GM19240 (cell line): ENCODE results near the gene FLYWCH2.
"Not testable (repeated sequence)": the region's sequence is repeated elsewhere in the genome, so short reads cannot be mapped to it uniquely, and the experiment has no call there.

Source experiments
- DNase-seq: peaks from one replicate; pipeline ENCODE4 v3.0.0; 2011; ENCODE audit warnings: low spot score; ENCODE audit not compliant: insufficient read length

Gene FLYWCH2

GRCh38 chr16:2881783-2882649 lies 999 bp upstream of the FLYWCH2 start:
- DNase-seq: no peak

GRCh38 chr16:2883458-2883908 lies 468 bp downstream of the FLYWCH2 start:
- DNase-seq: no peak

DNA sequence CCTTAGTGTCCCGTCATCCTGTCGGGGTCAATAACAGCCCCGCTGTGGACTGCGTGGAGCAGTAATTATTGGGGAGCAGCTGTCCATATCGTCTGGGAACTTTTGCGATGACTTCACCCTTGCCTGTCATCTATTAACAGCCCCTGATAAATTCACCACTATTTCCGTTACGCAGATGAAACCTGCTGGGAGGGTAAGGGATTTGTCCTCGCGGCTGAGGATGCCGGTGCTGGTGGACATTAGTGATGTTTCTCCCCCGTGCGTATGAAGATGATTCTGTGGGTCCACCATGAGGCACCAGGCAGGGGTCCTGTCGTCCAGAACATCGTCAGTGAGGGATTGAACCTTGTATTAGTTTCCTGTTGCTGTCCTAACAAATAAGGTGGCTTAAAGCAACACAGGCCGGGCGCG lies 1.0 kb downstream of the FLYWCH2 start:
- no peak for DNase-seq

GRCh38 chr16:2894231-2894630 lies 11.2 kb downstream of the FLYWCH2 start:
- DNase-seq: no peak

GRCh38 chr16:2895813-2896212 lies 12.8 kb downstream of the FLYWCH2 start:
- no peak for DNase-seq

DNA sequence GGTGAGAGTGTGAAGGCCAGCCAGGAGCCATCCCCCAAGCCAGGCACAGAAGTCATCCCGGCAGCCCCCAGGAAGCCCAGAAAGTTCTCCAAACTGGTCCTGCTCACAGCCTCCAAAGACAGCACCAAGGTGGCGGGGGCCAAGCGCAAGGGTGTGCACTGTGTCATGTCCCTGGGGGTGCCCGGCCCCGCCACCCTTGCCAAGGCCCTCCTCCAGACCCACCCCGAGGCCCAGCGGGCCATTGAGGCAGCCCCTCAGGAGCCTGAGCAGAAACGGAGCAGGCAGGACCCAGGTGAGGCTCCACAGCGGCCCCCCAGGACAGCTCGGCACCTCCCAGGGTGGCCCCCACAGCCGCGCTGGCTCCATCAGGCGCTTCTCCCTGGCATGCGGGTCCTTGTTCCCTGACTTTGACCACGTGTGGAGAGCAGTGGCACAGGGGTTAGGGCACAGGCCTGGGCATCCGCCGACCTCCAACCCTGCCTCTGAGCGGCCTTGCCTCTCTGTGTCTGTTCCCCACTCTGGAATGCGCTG lies 13.5 kb downstream of the FLYWCH2 start:
- DNase-seq: no peak

DNA sequence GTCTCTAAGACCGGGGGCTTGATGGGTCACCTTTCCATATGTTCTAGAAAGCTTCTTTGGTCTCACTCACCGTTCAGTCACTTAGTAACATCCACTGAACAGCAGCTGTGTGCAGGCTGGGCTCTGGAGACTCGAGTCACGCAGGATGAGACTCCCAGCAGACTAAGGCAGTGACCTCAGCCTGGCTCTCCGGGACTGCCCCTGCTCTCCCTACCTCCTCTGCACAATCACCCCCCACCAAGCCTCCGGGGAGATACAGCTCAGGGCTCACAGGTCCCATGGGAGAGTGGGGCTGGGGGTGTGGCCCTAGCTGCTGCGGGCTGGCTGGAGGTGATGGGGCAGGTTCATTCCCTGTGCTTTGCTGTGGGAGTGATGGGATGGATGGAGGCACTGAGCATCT lies 14.1 kb downstream of the FLYWCH2 start:
- no peak for DNase-seq

- no peak for DNase-seq
These were observed 16.0 kb downstream of the FLYWCH2 start for GRCh38 chr16:2898831-2899563.

GRCh38 chr16:2899564-2900072 lies 16.6 kb downstream of the FLYWCH2 start:
- DNase-seq: no peak

DNA sequence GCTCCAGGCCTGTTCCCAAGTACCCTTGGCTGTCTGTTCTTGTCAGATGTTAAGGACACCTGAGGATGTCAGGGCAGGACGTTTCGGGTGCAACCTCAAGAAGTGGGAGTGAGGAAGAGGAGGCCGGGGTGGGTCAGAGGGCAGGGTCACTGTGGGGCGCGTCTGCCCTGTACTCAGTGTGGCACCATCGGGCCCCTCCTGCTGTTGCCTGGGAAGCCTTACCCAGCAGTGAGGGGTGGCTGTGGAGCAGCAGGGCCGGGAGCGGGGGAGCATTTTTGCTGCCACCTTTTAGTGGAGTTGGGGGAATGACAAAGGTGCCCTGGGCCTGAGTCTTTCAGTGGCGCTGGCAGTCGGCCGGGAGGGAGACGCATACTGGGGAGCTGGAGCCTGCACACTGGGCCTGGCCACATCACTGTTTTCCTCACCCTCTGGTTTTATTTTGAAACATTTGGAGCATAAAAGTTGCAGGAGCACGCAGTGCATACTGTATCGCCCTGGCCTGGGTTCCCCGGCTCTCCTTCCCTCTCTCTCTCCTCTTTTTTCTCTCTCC lies 17.6 kb downstream of the FLYWCH2 start:
- no peak for DNase-seq

DNA sequence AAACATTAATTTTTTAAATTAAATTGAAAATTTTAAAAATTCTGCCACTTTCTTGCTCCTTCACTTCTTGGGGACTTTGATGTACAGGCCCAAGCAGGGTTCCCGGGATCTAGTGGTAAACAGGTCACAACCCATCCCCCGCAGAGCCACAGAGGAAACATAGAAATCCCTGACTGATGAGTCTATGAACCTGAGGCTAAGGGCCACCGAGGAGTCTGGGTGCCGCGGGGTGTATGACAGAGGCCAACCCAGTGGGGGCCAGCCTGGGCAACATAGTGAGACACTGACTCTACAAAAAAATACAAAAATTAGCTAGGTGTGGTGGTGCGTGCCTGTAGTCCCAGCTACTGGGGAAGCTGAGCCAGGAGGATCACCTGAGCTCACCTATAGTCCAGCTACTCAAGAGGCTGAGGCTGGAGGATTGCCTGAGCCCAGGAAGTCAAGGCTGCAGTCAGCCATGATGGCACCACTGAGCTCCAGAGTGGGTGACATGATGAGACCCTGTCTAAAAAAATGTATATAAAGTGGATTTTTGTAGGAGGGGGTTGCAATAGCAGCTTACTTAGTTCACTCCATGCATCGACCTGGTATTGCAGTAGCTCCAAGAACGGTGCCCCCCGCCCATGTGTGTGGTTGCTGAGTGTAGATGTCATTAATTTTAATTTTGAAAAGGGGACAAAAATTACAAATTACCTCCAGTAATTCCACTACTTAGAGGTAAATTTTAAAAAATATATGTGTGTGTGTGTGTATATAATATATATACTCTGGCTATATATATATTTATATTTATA lies 19.5 kb downstream of the FLYWCH2 start:
- no peak for DNase-seq

GRCh38 chr16:2904100-2904921 lies 21.3 kb downstream of the FLYWCH2 start:
- DNase-seq: peak; percentile 88

DNA sequence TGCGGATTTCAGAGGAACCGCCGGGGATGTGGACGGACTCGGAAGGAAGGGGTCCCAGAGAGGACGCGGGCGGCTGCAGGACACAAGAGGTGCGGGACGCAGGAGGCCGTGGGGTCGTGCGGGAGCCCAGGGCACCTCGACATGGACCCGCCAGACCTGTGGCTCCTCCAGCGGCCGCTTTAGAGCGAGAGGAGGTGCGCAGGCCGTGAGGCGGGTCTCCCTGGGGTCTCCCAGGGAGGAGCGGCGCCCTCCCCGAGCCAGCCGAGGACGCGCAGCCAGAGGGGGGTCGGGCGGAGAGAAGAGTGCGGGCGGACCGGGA lies 21.9 kb downstream of the FLYWCH2 start:
- no peak for DNase-seq

DNA sequence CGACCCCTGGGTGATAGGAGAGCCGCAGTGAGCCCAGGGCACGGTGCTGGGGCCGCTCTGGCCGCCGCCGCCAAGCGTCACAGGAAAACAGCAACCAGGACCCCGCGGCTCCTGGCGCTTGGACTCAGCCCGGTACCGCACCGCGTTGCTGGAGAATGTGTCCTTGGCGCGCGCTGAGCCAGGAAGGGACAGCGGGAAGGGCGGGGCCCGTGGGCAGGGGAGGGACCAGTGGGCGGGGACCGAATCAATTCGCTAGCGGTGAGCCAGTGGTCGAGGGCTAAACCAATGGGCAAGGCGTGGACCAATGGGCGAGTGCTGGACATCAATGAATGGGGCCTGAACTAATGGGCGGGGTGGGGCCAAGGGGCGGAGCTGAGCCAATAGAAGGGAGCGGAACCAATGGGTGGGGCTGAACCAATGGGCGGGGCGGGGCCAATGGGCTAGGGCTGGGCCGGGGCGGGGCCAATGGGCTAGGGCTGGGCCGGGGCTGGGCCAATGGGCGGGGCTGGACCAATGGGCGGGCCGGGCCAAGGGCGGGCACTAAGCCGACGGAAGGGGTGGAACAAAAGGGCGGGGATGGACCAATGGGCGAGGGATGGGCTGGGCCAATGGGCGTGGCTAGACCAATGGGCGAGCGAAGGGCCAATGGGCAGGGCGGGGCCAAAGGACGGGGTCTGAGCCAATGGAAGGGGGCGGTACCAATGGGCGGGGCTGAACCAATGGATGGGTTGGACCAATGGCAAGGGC lies 22.4 kb downstream of the FLYWCH2 start:
- DNase-seq: peak; percentile 93

DNA sequence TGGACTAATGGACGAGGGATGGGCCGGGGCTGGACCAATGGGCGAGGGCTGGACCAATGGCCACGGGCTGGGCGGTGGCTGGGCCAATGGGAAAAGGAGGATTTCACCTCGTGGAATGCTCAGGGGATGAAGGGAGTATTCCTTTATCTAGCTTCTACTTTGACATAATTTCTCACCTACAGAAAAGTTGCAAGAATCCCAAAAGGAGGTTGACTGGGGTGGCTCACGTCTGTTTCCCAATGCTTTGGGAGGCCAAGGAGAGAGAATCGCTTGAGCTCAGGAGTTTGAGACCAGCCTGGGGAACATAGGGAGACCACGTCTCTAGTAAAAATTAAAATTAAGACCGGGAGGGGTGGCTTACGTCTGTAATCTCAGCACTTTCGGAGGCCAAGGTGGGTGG lies 23.0 kb downstream of the FLYWCH2 start:
- DNase-seq: no peak

GRCh38 chr16:2907084-2907753 lies 24.2 kb downstream of the FLYWCH2 start:
- not testable (repeated sequence) for DNase-seq

DNA sequence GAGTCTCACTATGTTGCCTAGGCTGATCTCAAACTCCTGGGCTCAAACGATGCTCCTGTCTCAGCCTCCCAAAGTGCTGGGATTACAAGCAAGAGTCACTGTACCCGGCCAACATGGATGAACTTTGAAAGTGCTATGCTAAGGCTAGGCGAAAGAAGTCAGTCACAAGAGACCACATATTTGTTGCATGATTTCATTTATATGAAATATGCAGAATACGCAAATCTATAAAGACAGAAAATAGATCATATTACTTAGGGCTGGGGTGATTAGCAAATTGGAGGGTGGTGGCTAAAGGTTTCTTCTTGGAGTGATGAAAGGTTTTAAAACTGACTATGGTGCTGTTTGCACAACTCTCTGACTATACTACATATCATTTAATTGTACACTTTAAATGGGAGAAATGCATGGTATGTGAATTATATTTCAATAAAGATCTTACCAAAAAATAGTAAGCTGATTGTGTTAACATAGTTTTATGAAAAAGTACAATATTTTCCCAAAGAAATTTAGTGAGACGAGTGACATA lies 27.5 kb downstream of the FLYWCH2 start:
- no peak for DNase-seq

DNA sequence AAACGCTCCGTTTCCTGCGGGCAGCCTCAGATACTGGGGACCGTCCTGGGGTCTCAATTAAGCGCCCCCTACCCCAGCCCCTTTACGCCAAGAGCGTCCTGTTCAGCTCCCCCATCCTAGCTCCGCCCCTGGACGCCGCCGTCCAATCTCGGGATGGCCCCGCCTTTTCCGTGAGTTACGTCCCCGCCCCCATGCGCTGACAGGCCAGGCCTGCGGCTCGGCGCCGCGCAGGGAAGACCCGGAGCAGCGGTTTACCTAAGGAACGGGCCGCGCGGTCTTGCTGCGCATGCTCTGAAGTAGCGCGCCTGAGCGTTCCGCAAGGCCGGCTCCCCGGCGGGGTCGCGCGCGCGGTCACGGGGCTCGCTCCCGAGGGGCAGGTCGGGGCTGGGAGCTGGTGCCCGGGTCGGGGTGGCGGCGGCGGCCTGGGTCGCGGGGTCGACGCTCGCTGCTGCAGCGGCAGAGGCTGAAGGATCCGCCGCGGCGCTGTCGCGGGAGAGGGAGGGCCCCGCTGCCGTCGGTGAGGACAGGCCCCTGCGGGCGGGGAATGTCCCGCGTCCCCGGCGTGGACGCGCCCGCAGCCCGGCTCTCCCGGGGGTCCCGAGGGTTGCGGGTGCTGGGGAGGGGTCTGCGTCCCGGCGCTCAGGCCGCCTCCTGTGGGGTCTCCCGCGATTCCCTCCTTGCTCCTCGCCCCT lies 28.8 kb downstream of the FLYWCH2 start, which contains the start of gene FLYWCH1:
Gene FLYWCH1 (plus strand): TSS at position 294 of the 692 bp plus-strand sequence. CDS start 17,755 bp downstream, outside the sequence.
- peak; percentile 90 for DNase-seq
